HepG2 (cell line): ENCODE results near the gene GPR37L1. TPM values are rescaled to one million over a fixed set of nuclear protein-coding genes. Genes with fewer than 3 reads are reported as not detected.
A peak's percentile ranks its signal among the peaks of the same experiment; 100 is the strongest.

Experiments
- BCL6 ChIP-seq: IDR thresholded peaks from 2 replicates; pipeline ENCODE4 v1.6.1; 2016; ENCODE audit warnings: missing genetic modification reagents, missing compliant biosample characterization
- DMAP1 ChIP-seq: IDR thresholded peaks from 2 replicates; pipeline ENCODE4 v1.6.1; 2016
- E2F2 ChIP-seq: sonication (generic); formaldehyde crosslinking; IDR thresholded peaks from 2 replicates; pipeline ENCODE4 v1.4.0; 2020; ENCODE audit warnings: missing genetic modification reagents, borderline replicate concordance
- FOSL2 ChIP-seq: sonication (generic); formaldehyde crosslinking; IDR thresholded peaks from 2 replicates; pipeline ENCODE4 v1.4.0; 2020; ENCODE audit warnings: missing genetic modification reagents
- HOXA9 ChIP-seq: sonication (generic); formaldehyde crosslinking; IDR thresholded peaks from 2 replicates; pipeline ENCODE4 v1.8.1; 2022; ENCODE audit warnings: missing genetic modification reagents, mild to moderate bottlenecking, moderate library complexity, borderline replicate concordance
- MAFK ChIP-seq, 2 experiments: IDR thresholded peaks in 1 of 2; conservative IDR thresholded peaks in 1 of 2; 2 replicates each; pipeline ENCODE4 v1.6.1; 2011; ENCODE audit warnings: improper control_type of control experiment in 2 of 2, low read length in 2 of 2
- MTF2 ChIP-seq: sonication (generic); formaldehyde crosslinking; IDR thresholded peaks from 2 replicates; pipeline ENCODE4 v1.5.0; 2020; ENCODE audit warnings: missing genetic modification reagents, borderline replicate concordance
- NR2C2 ChIP-seq: sonication (generic); formaldehyde crosslinking; IDR thresholded peaks from 2 replicates; pipeline ENCODE4 v1.4.0; 2020; ENCODE audit warnings: missing genetic modification reagents, mild to moderate bottlenecking, moderate library complexity, borderline replicate concordance
- PHF5A ChIP-seq: IDR thresholded peaks from one replicate; pipeline ENCODE4 v1.6.1; 2018; ENCODE audit warnings: low read depth, missing genetic modification reagents; ENCODE audit not compliant: unreplicated experiment
- PLRG1 ChIP-seq: fragments of 450-650 bp; conservative IDR thresholded peaks from 2 replicates; pipeline ENCODE4 v1.6.1; 2016
- SCMH1 ChIP-seq: sonication (generic); formaldehyde crosslinking; IDR thresholded peaks from 2 replicates; pipeline ENCODE4 v1.9.0; 2021; ENCODE audit warnings: missing genetic modification reagents, mild to moderate bottlenecking, borderline replicate concordance
- SKIL ChIP-seq: sonication (generic); formaldehyde crosslinking; IDR thresholded peaks from 2 replicates; pipeline ENCODE4 v1.8.0; 2022; ENCODE audit warnings: missing genetic modification reagents, mild to moderate bottlenecking, moderate library complexity, borderline replicate concordance
- SP1 ChIP-seq, 2 experiments: fragments of 450-650 bp in 1 of 2; sonication (generic) in 1 of 2; formaldehyde crosslinking in 1 of 2; IDR thresholded peaks; 2 replicates each; pipeline versions ENCODE4 v1.4.0 to v1.6.1; 2016 to 2020; ENCODE audit warnings: missing genetic modification reagents in 1 of 2
- WIZ ChIP-seq: sonication (generic); formaldehyde crosslinking; IDR thresholded peaks from 2 replicates; pipeline ENCODE4 v1.5.1; 2020; ENCODE audit warnings: mild to moderate bottlenecking, missing genetic modification reagents
- YEATS4 ChIP-seq: sonication (generic); formaldehyde crosslinking; IDR thresholded peaks from 2 replicates; pipeline ENCODE4 v1.4.0; 2020; ENCODE audit warnings: missing genetic modification reagents, borderline replicate concordance
- ZBTB44 ChIP-seq: sonication (generic); formaldehyde crosslinking; IDR thresholded peaks from 2 replicates; pipeline ENCODE4 v1.4.0; 2020; ENCODE audit warnings: missing genetic modification reagents
- ZFY ChIP-seq: sonication (generic); formaldehyde crosslinking; IDR thresholded peaks from 2 replicates; pipeline ENCODE4 v1.4.0; 2020; ENCODE audit warnings: missing genetic modification reagents
- ZIK1 ChIP-seq: sonication (generic); formaldehyde crosslinking; IDR thresholded peaks from 2 replicates; pipeline ENCODE4 v1.5.0; 2020; ENCODE audit warnings: mild to moderate bottlenecking, low read depth, missing genetic modification reagents, borderline replicate concordance
- ZNF138 ChIP-seq: sonication (generic); formaldehyde crosslinking; IDR thresholded peaks from 2 replicates; pipeline ENCODE4 v1.5.0; 2020; ENCODE audit warnings: mild to moderate bottlenecking, low read depth, missing genetic modification reagents
- ZNF296 ChIP-seq: sonication (generic); formaldehyde crosslinking; conservative IDR thresholded peaks from 2 replicates; pipeline ENCODE4 v1.5.0; 2020; ENCODE audit warnings: mild to moderate bottlenecking, missing genetic modification reagents
- ZNF383 ChIP-seq: sonication (generic); formaldehyde crosslinking; IDR thresholded peaks from 2 replicates; pipeline ENCODE4 v1.4.0; 2020; ENCODE audit warnings: missing genetic modification reagents, mild to moderate bottlenecking, borderline replicate concordance
- ZNF496 ChIP-seq: sonication (generic); formaldehyde crosslinking; IDR thresholded peaks from 2 replicates; pipeline ENCODE4 v1.8.1; 2023; ENCODE audit warnings: mild to moderate bottlenecking, moderate library complexity, missing genetic modification reagents; ENCODE audit not compliant: insufficient replicate concordance
- ZNF841 ChIP-seq: sonication (generic); formaldehyde crosslinking; IDR thresholded peaks from 2 replicates; pipeline ENCODE4 v1.8.1; 2023; ENCODE audit warnings: missing genetic modification reagents, borderline replicate concordance
- polyA plus RNA-seq, 8 experiments: library from polyadenylated mRNA; depleted of rRNA in 3 of 8; stranded (reverse) in 7 of 8; unstranded in 1 of 8; fragments of >200 nt; fragmentation: Illumina TruSeq in 4 of 8; extraction: Trizol in 4 of 8; gene quantifications; 2 replicates each; pipeline versions ENCODE4 v1.2.1 to v1.2.3, GENCODE V29; 2011 to 2016; ENCODE audit warnings: low read depth in 4 of 8, missing spikeins in 1 of 8, mixed read lengths in 1 of 8; ENCODE audit not compliant: insufficient read depth in 1 of 8
- total RNA-seq, 5 experiments: library from RNA; depleted of rRNA; stranded (reverse); fragments of >200 nt; fragmentation: Illumina TruSeq; extraction: Trizol; gene quantifications; 2 replicates each; pipeline ENCODE4 v1.2.3, GENCODE V29; 2016; ENCODE audit warnings: low read depth in 1 of 5

Gene GPR37L1
- total and polyA plus RNA-seq, 2 of the 13 experiments (the other 11 are each of a cell fraction or from before 2014, with no cell fraction given) = 0.13 TPM; not detected in 1

- TF ChIP-seq SCMH1 (CRISPR knock-in tag) (no peak), NR2C2 (no peak), SKIL (no peak), ZBTB44 (CRISPR knock-in tag) (no peak), ZNF138 (CRISPR knock-in tag) (no peak), PHF5A (CRISPR knock-in tag) (no peak), FOSL2 (no peak), BCL6 (CRISPR knock-in tag) (no peak), ZFY (CRISPR knock-in tag) (peak; percentile 51; the same call in 1 of the 2 replicates), SP1 (IDR thresholded peaks at IDR 0.05) (no peak), SP1 (CRISPR knock-in tag; IDR thresholded peaks at IDR 0.05) (0 out of 2 replicates have a peak, but pooled peaks have one; percentile 39), PLRG1 (no peak), YEATS4 (no peak), DMAP1 (CRISPR knock-in tag) (no peak), HOXA9 (CRISPR knock-in tag) (no peak), ZIK1 (CRISPR knock-in tag) (no peak), E2F2 (CRISPR knock-in tag) (no peak), MTF2 (no peak), MAFK (conservative IDR thresholded peaks at IDR 0.05 in 1 of 2, IDR thresholded peaks at IDR 0.05 in 1 of 2; ENCODE audit: low read length in 2 of 2) (no peak), ZNF383 (CRISPR knock-in tag) (no peak), ZNF496 (CRISPR knock-in tag) (no peak), ZNF841 (CRISPR knock-in tag) (no peak), ZNF296 (CRISPR knock-in tag) (no peak), WIZ (CRISPR knock-in tag) (no peak)
Observed at GRCh38 chr1:202122639-202123335, at the start of gene GPR37L1 (continued).
